Measurements from ENCODE around the gene GNB4.

The GNB4 gene

GRCh38 chr3:179347345-179348194 lies 103.7 kb downstream of the GNB4 start, which contains the start of gene MFN1:
Gene MFN1 (plus strand): TSS chr3:179347709. CDS start chr3:179348852, 1,143 bp downstream.
- Histone ChIP-seq H3K36me3 (ENCODE audit: control insufficient read depth, insufficient read depth, low read length) (no peaks in the 10 kb centered on the region), H3K4me2 (ENCODE audit: low read length) (peak within 1 kb of the TSS; percentile 46), H2AFZ (peak within 1 kb of the TSS; percentile 99), H3K27me3 (ENCODE audit: control insufficient read depth, insufficient read depth, low read length) (no peaks in the 10 kb centered on the region), H3K79me2 (no peaks in the 10 kb centered on the region), H3K27ac (peak within 1 kb of the TSS; percentile 64), H3K4me1 (no peaks in the 10 kb centered on the region), H3K4me3 (ENCODE audit: low read depth, low read length) (peak within 1 kb of the TSS; percentile 97), H3K9ac (peak within 1 kb of the TSS; percentile 14), H3K9me3 (ENCODE audit: control insufficient read depth, low read length) (no peaks in the 10 kb centered on the region)
- TF ChIP-seq CTCF (IDR thresholded peaks at IDR 0.05) = no peak
